ENCODE measurements around the gene CPNE2. TPM values are rescaled to one million over a fixed set of nuclear protein-coding genes. Genes with fewer than 3 reads are reported as not detected.
A peak's percentile ranks its signal among the peaks of the same experiment; 100 is the strongest.

The CPNE2 gene
- total RNA-seq, 3 donors from 2014 or later (not counting 1 experiment from before 2014, with no cell fraction given) = 2.0 to 2.6 (median 2.4) TPM

GRCh38 chr16:57167538-57167937 is 75.2 kb downstream of the CPNE2 start:
- Histone ChIP-seq H3K4me1 (ENCODE audit: control insufficient read depth, insufficient read depth, low read length) (peaks cover 2% of the 10 kb centered on the region), H3K9me3 (ENCODE audit: control insufficient read depth, insufficient read depth, low read length) (no peaks in the 10 kb centered on the region), H3K27me3 (ENCODE audit: control insufficient read depth, insufficient read depth, low read length) (no peaks in the 10 kb centered on the region), H3K36me3 (ENCODE audit: control insufficient read depth, insufficient read depth, low read length) (peaks cover 77% of the 10 kb centered on the region), H3K4me3 (ENCODE audit: low read length) (no peak overlapping the region), H3K27ac (ENCODE audit: low read length) (no peak overlapping the region)
- DNase-seq (no peak), ATAC-seq (no peak)
- WGBS (ENCODE audit: insufficient coverage) = 87% methylated on average over 3 of the region's 3 CpGs
- Mint-ChIP-seq H3K4me1 (peaks cover 0 to 5% of the 10 kb centered on the region in 2 donors), H3K27ac (no peak overlapping the region), H3K36me3 (peaks cover 39% of the 10 kb centered on the region), H3K4me3 (no peak overlapping the region), H3K9me3 (no peaks in the 10 kb centered on the region), H3K27me3 (ENCODE audit: low read depth in 2 of 2) (no peaks in the 10 kb centered on the region)
- TF ChIP-seq CTCF (IDR thresholded peaks at IDR 0.05) = no peak
- intact Hi-C loops (cut with micrococcal nuclease) = loop anchor here (5.0 kb wide), 1 partner anchor 305 kb away; no protein-coding TSS in a partner anchor

GRCh38 chr16:57167953-57168352 is 75.6 kb downstream of the CPNE2 start:
- TF ChIP-seq CTCF (IDR thresholded peaks at IDR 0.05) = peak; percentile 43
- H3K4me1 Mint-ChIP-seq = peaks cover 0 to 5% of the 10 kb centered on the region in 2 donors
- Histone ChIP-seq H3K27ac (ENCODE audit: low read length) (no peak overlapping the region), H3K4me1 (ENCODE audit: control insufficient read depth, insufficient read depth, low read length) (peaks cover 2% of the 10 kb centered on the region), H3K9me3 (ENCODE audit: control insufficient read depth, insufficient read depth, low read length) (no peaks in the 10 kb centered on the region), H3K36me3 (ENCODE audit: control insufficient read depth, insufficient read depth, low read length) (peaks cover 79% of the 10 kb centered on the region), H3K27me3 (ENCODE audit: control insufficient read depth, insufficient read depth, low read length) (no peaks in the 10 kb centered on the region), H3K4me3 (ENCODE audit: low read length) (no peak overlapping the region)
- intact Hi-C loops (cut with micrococcal nuclease) = loop anchor here (1.0 to 5.0 kb wide), 3 partner anchors 83 to 306 kb away; no protein-coding TSS in a partner anchor
- DNase-seq = peak in 1 of 2 donors; percentile 85
- no peak overlapping the region for H3K4me3 Mint-ChIP-seq
- H3K27ac Mint-ChIP-seq = no peak overlapping the region
- no peaks in the 10 kb centered on the region for H3K9me3 Mint-ChIP-seq
- peak; percentile 63 to 74 (median 68) for ATAC-seq
- WGBS (ENCODE audit: insufficient coverage) = 14% methylated on average over 3 of the region's 4 CpGs
- H3K27me3 Mint-ChIP-seq (ENCODE audit: low read depth in 2 of 2) = no peaks in the 10 kb centered on the region
- peaks cover 43% of the 10 kb centered on the region for H3K36me3 Mint-ChIP-seq

- H3K27ac Mint-ChIP-seq = no peak overlapping the region
- H3K4me1 ChIP-seq (ENCODE audit: control insufficient read depth, insufficient read depth, low read length) = peaks cover 2% of the 10 kb centered on the region
- DNase-seq (no peak), ATAC-seq (no peak)
- no peaks in the 10 kb centered on the region for H3K27me3 Mint-ChIP-seq (ENCODE audit: low read depth in 2 of 2)
- no peaks in the 10 kb centered on the region for H3K9me3 ChIP-seq (ENCODE audit: control insufficient read depth, insufficient read depth, low read length)
- H3K36me3 Mint-ChIP-seq = peaks cover 44% of the 10 kb centered on the region
- H3K4me1 Mint-ChIP-seq = peaks cover 0 to 5% of the 10 kb centered on the region in 2 donors
- H3K36me3 ChIP-seq (ENCODE audit: control insufficient read depth, insufficient read depth, low read length) = peaks cover 70% of the 10 kb centered on the region
- TF ChIP-seq CTCF (IDR thresholded peaks at IDR 0.05) = no peak
- H3K9me3 Mint-ChIP-seq = no peaks in the 10 kb centered on the region
- no peak overlapping the region for H3K4me3 ChIP-seq (ENCODE audit: low read length)
- H3K27ac ChIP-seq (ENCODE audit: low read length) = no peak overlapping the region
- intact Hi-C loops (cut with micrococcal nuclease) = loop anchor here (2.0 to 5.0 kb wide), 2 partner anchors 85 to 307 kb away; no protein-coding TSS in a partner anchor
- no peak overlapping the region for H3K4me3 Mint-ChIP-seq
- H3K27me3 ChIP-seq (ENCODE audit: control insufficient read depth, insufficient read depth, low read length) = no peaks in the 10 kb centered on the region
Observed at GRCh38 chr16:57169327-57169726, 76.9 kb downstream of the CPNE2 start.

GRCh38 chr16:57172721-57173290 is 80.4 kb downstream of the CPNE2 start:
- Mint-ChIP-seq H3K27ac (no peak overlapping the region), H3K9me3 (no peaks in the 10 kb centered on the region), H3K27me3 (ENCODE audit: low read depth in 2 of 2) (no peaks in the 10 kb centered on the region), H3K36me3 (peaks cover 25% of the 10 kb centered on the region), H3K4me3 (no peak overlapping the region), H3K4me1 (peaks cover 0 to 5% of the 10 kb centered on the region in 2 donors)
- DNase-seq (no peak), ATAC-seq (no peak)
- 88% methylated on average over 5 of the region's 5 CpGs for WGBS (ENCODE audit: insufficient coverage)
- H3K27me3 ChIP-seq (ENCODE audit: control insufficient read depth, insufficient read depth, low read length) = no peaks in the 10 kb centered on the region
- no peak overlapping the region for H3K27ac ChIP-seq (ENCODE audit: low read length)
- no peak overlapping the region for H3K4me3 ChIP-seq (ENCODE audit: low read length)
- TF ChIP-seq CTCF (IDR thresholded peaks at IDR 0.05) = no peak
- H3K36me3 ChIP-seq (ENCODE audit: control insufficient read depth, insufficient read depth, low read length) = peaks cover 46% of the 10 kb centered on the region
- intact Hi-C loops (cut with micrococcal nuclease) = no loop called here
- H3K9me3 ChIP-seq (ENCODE audit: control insufficient read depth, insufficient read depth, low read length) = no peaks in the 10 kb centered on the region
- H3K4me1 ChIP-seq (ENCODE audit: control insufficient read depth, insufficient read depth, low read length) = peaks cover 1% of the 10 kb centered on the region
